Neuronal stem cell (in vitro differentiated cells): ENCODE results near the gene SYNGR3.

Source experiments
- DNase-seq: peaks from one replicate; pipeline ENCODE4 v3.0.0-alpha.2; 2013; ENCODE audit warnings: low spot score
- H2AFZ ChIP-seq: one replicate; pipeline ENCODE4 v1.6.1; 2013; ENCODE audit warnings: mild to moderate bottlenecking, low read length, inconsistent platforms
- H2AK5ac ChIP-seq: 2 replicates; pipeline ENCODE4 v1.6.1; 2013; ENCODE audit warnings: low read depth, mild to moderate bottlenecking, inconsistent platforms, low read length, moderate library complexity, mixed read lengths
- H2BK120ac ChIP-seq: 2 replicates; pipeline ENCODE4 v1.6.1; 2013; ENCODE audit warnings: low read depth, mild to moderate bottlenecking, inconsistent platforms, low read length, moderate library complexity, mixed read lengths
- H2BK12ac ChIP-seq: one replicate; pipeline ENCODE4 v1.6.1; 2013; ENCODE audit warnings: low read length, inconsistent platforms
- H2BK15ac ChIP-seq: 2 replicates; pipeline ENCODE4 v1.6.1; 2013; ENCODE audit warnings: mild to moderate bottlenecking, low read length, inconsistent platforms, mixed read lengths
- H2BK5ac ChIP-seq: one replicate; pipeline ENCODE4 v1.6.1; 2013; ENCODE audit warnings: inconsistent platforms, mild to moderate bottlenecking, low read length, moderate library complexity
- H3K14ac ChIP-seq: one replicate; pipeline ENCODE4 v1.6.1; 2013; ENCODE audit warnings: low read length, inconsistent platforms
- H3K18ac ChIP-seq: 2 replicates; pipeline ENCODE4 v1.6.1; 2013; ENCODE audit warnings: low read length, inconsistent platforms
- H3K23ac ChIP-seq: 2 replicates; pipeline ENCODE4 v1.6.1; 2013; ENCODE audit warnings: low read depth, mild to moderate bottlenecking, mixed read lengths, low read length, inconsistent platforms; ENCODE audit not compliant: poor library complexity
- H3K27ac ChIP-seq: replicated peaks from 3 replicates; pipeline ENCODE4 v1.5.1; 2013; ENCODE audit warnings: low read length, inconsistent platforms
- H3K27me3 ChIP-seq, 3 experiments: 2 replicates each; pipeline ENCODE4 v1.6.1; 2013; ENCODE audit warnings: low read length in 3 of 3, mild to moderate bottlenecking in 2 of 3, inconsistent platforms in 1 of 3, low read depth in 1 of 3, mixed read lengths in 1 of 3, moderate library complexity in 1 of 3; ENCODE audit not compliant: control insufficient read depth in 3 of 3, insufficient read depth in 3 of 3
- H3K36me3 ChIP-seq, 2 donors: replicated peaks in 1 of 2; 2 replicates each; pipeline ENCODE4 v1.6.1; 2013; ENCODE audit warnings: low read length in 2 of 2; ENCODE audit not compliant: control insufficient read depth in 2 of 2, insufficient read depth in 2 of 2
- H3K4ac ChIP-seq: 2 replicates; pipeline ENCODE4 v1.6.1; 2013; ENCODE audit warnings: inconsistent platforms, mild to moderate bottlenecking, low read length, moderate library complexity
- H3K4me1 ChIP-seq, 2 donors: 1 replicate in 1 of 2; 2 replicates in 1 of 2; pipeline ENCODE4 v1.6.1; 2013; ENCODE audit warnings: low read length in 2 of 2, low read depth in 1 of 2; ENCODE audit not compliant: control insufficient read depth in 2 of 2, insufficient read depth in 1 of 2
- H3K4me2 ChIP-seq: one replicate; pipeline ENCODE4 v1.6.1; 2013; ENCODE audit warnings: mild to moderate bottlenecking, low read length, inconsistent platforms; ENCODE audit not compliant: insufficient read depth, poor library complexity, severe bottlenecking
- H3K4me3 ChIP-seq, 2 donors: 2 replicates each; pipeline ENCODE4 v1.5.1; 2013; ENCODE audit warnings: low read length in 2 of 2, mild to moderate bottlenecking in 2 of 2, inconsistent platforms in 1 of 2, moderate library complexity in 1 of 2
- H3K79me1 ChIP-seq: one replicate; pipeline ENCODE4 v1.6.1; 2013; ENCODE audit warnings: low read depth, mild to moderate bottlenecking, inconsistent platforms, low read length, moderate library complexity
- H3K9ac ChIP-seq: one replicate; pipeline ENCODE4 v1.6.1; 2013; ENCODE audit warnings: mild to moderate bottlenecking, low read depth, low read length, inconsistent platforms; ENCODE audit not compliant: poor library complexity
- H3K9me3 ChIP-seq, 2 donors: replicated peaks in 1 of 2; 2 replicates each; pipeline versions ENCODE3 to v1.6.1; 2013; ENCODE audit warnings: low read length in 2 of 2, mild to moderate bottlenecking in 2 of 2, inconsistent platforms in 1 of 2, low read depth in 1 of 2, mixed read lengths in 1 of 2, moderate library complexity in 1 of 2; ENCODE audit not compliant: control insufficient read depth in 2 of 2, insufficient read depth in 1 of 2
- H4K8ac ChIP-seq: one replicate; pipeline ENCODE4 v1.6.1; 2013; ENCODE audit warnings: low read depth, mild to moderate bottlenecking, inconsistent platforms, low read length, moderate library complexity
- H4K91ac ChIP-seq: one replicate; pipeline ENCODE4 v1.6.1; 2013; ENCODE audit warnings: low read length, low read depth, mild to moderate bottlenecking, inconsistent platforms; ENCODE audit not compliant: poor library complexity
- WGBS, 2 donors: extraction: QIAGEN DNeasy Blood & Tissue Kit; methylation state at CpG; one replicate each; pipeline ENCODE4 v1.1.7; 2013; ENCODE audit warnings: missing lambda C conversion rate in 2 of 2, mixed read lengths in 1 of 2; ENCODE audit not compliant: insufficient read length in 2 of 2, insufficient replicate concordance in 1 of 2; ENCODE audit errors: extremely low coverage in 2 of 2; 5-methylcytosine and 5-hydroxymethylcytosine counted together

Gene SYNGR3

DNA sequence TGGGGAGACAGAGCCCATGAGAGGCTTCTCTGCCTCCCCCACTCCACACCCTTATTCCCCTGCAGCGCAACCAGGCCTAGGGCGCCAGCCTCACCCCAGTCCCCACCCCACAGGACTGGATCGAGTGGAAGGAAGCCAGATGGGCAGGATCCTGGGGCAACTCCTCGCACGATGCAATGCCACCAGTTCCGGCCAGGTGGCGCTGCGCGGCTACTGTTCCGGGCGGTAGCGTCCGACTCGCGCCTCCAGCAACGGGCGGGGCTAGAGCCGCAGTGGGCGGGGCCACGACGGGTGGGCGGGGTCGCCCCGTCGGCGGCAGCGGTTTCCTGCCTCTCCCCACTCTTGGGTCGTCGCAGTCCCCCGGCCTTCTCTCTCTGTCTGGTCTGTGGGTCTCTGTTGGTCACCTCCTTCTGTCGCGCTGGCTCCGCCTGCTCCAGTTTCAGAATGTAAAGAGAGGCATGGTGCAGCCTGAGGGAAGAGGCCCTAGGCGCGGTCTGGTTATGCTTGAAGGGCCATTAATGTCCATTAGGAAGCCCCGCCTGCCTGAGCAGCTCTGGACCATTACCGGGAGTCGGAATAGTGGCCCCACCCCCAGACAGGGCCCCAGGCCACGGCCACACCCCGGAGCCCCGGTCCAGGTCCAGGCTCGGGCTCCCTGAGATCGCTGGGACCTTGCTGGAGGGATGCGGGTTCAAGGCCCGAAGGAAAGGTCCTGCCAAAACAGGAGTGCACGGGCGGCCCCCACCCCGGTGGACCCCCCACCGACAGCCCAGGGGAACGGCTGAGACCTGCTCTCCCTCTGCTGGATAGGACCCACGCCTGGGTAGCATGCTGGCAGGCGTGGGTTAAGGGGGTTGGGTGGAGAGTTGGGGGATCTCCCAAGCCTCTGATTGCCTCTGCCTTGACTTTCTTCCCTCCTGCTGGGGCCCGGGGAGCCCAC is 33.6 kb downstream of the SYNGR3 start:
- Histone ChIP-seq H3K4ac (peak overlapping the region; percentile 8), H4K91ac (no peak overlapping the region), H2BK5ac (peak overlapping the region; percentile 53), H2AK5ac (peak overlapping the region; percentile 97), H3K4me2 (peak overlapping the region; percentile 80), H2AFZ (peak overlapping the region; percentile 93), H3K23ac (peak overlapping the region; percentile 89), H3K9me3 (peaks cover 4 to 5% of the 10 kb centered on the region in 2 donors), H3K9ac (peak overlapping the region; percentile 63), H2BK15ac (peak overlapping the region; percentile 95), H3K27me3 (peaks cover 22 to 67% (median 62%) of the 10 kb centered on the region in 3 experiments), H2BK120ac (peak overlapping the region; percentile 83), H2BK12ac (no peak overlapping the region), H3K4me1 (peaks cover 11 to 17% of the 10 kb centered on the region in 2 donors), H3K79me1 (no peaks in the 10 kb centered on the region), H3K18ac (peak overlapping the region; percentile 94), H3K27ac (no peak overlapping the region), H4K8ac (no peak overlapping the region), H3K4me3 (peak overlapping the region; percentile 34 to 66), H3K36me3 (no peaks in the 10 kb centered on the region), H3K14ac (peak overlapping the region; percentile 90)
- DNase-seq, result peak; percentile 92
- WGBS, 2 donors, result no CpG with 5 or more reads among the region's 53 CpGs

DNA sequence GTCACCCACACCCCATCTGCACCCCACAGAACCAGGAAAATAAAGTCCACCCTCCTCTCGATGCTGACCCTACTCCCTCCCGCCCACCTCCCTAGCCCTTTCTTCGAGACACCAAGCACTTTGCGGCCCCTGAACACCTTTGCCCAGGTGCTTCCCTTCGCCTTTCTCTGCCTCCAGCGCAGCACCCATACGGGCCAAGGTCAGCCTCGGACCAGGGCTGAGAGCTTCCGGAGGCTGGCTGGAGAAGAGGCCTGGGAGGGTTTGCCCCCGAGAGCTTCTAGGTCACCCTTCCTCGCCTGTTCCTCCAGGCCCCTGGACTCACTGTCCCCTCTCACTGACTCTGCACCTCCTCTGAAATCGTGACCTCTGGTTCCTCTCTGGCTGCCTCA is 34.3 kb downstream of the SYNGR3 start:
- no CpG with 5 or more reads among the region's 12 CpGs for WGBS, 2 donors
- H2AK5ac ChIP-seq, result peak overlapping the region; percentile 97
- H3K23ac ChIP-seq, result peak overlapping the region; percentile 89

DNA sequence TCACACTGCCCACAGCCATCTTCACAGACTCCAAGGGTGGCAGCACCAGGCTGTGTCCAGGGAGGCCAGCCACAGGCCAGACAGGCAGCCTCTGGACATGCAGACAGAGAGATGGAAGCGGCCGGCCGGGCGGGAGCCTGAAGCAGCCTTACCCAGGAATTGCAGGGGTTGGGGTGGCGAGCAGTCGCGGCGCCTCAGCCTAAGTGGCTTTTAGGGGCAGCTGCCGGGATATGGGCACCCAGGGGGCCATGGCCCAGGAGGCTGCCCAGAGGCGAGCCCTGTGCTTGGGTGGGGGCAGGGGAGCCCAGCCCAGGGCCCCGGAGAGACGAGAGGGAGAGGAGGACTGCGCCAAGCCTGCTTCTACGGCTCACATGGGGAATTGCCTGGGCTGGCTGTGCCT is 35.5 kb downstream of the SYNGR3 start:
- peak overlapping the region; percentile 21 for H3K9ac ChIP-seq
- peak overlapping the region; percentile 47 for H2BK120ac ChIP-seq
- peaks cover 8 to 52% (median 51%) of the 10 kb centered on the region in 3 experiments for H3K27me3 ChIP-seq
- no peak overlapping the region for H3K4me3 ChIP-seq
- H3K79me1 ChIP-seq, result peaks cover 4% of the 10 kb centered on the region
- no peak overlapping the region for H3K27ac ChIP-seq
- H2BK15ac ChIP-seq, result peak overlapping the region; percentile 79
- no peak overlapping the region for H3K14ac ChIP-seq
- no peak overlapping the region for H4K8ac ChIP-seq
- H3K36me3 ChIP-seq, result no peaks in the 10 kb centered on the region
- H3K18ac ChIP-seq, result peak overlapping the region; percentile 71
- WGBS, 2 donors, result no CpG with 5 or more reads among the region's 14 CpGs
- H2BK12ac ChIP-seq, result peak overlapping the region; percentile 90
- H3K4me1 ChIP-seq, result peaks cover 11 to 16% of the 10 kb centered on the region in 2 donors
- no peak overlapping the region for H3K4me2 ChIP-seq
- H3K23ac ChIP-seq, result peak overlapping the region; percentile 55
- H3K9me3 ChIP-seq, result peaks cover 4 to 5% of the 10 kb centered on the region in 2 donors
- H2BK5ac ChIP-seq, result no peak overlapping the region
- peak overlapping the region; percentile 3 for H2AFZ ChIP-seq
- peak overlapping the region; percentile 90 for H2AK5ac ChIP-seq
- H3K4ac ChIP-seq, result peak overlapping the region; percentile 37
- no peak for DNase-seq
- no peak overlapping the region for H4K91ac ChIP-seq

More for the DNA sequence above, 34.3 kb downstream of the SYNGR3 start:
- DNase-seq, result no peak
- Histone ChIP-seq H3K4ac (peak overlapping the region; percentile 8), H4K91ac (no peak overlapping the region), H3K79me1 (peaks cover 4% of the 10 kb centered on the region), H3K36me3 (no peaks in the 10 kb centered on the region), H2BK12ac (no peak overlapping the region), H3K4me2 (no peak overlapping the region), H3K9me3 (peaks cover 4 to 5% of the 10 kb centered on the region in 2 donors), H3K18ac (peak overlapping the region; percentile 94), H2BK120ac (peak overlapping the region; percentile 83), H2BK5ac (peak overlapping the region; percentile 42), H3K27me3 (peaks cover 20 to 65% (median 64%) of the 10 kb centered on the region in 3 experiments), H4K8ac (no peak overlapping the region), H2BK15ac (peak overlapping the region; percentile 95), H2AFZ (peak overlapping the region; percentile 93), H3K27ac (no peak overlapping the region), H3K14ac (no peak overlapping the region), H3K9ac (no peak overlapping the region), H3K4me3 (no peak overlapping the region), H3K4me1 (peaks cover 11 to 17% of the 10 kb centered on the region in 2 donors)

DNA sequence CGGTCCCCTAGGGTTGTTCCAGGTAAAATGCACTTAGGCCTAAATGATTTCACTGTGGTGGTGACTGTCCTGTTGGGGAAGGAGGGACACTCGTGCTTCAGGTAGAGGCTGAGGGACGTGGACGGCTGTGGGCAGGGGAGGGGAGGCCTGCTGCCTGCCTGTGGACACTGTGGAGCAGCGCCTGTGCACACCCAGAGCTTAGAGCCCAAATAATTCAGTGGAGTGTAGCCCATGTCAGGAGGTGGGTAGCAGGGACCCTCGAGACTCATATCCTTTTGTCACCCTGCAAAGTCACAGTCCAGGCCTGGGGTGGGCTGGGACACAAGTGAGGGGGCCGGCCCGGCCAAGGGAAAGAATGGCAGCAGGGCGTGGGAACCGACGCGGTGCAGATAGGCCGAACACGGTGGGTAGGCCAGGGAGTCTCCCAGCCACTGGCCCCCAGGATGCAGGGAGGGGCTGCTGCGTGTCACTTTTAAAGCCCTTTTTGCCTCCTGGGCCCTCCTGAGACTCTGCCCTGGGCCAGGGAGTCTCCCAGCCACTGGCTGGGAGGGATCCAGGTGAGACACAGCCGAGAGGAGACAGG is 36.2 kb downstream of the SYNGR3 start:
- Histone ChIP-seq H2BK120ac (peak overlapping the region; percentile 47), H2AK5ac (peak overlapping the region; percentile 90), H2BK5ac (no peak overlapping the region), H3K9me3 (peaks cover 4 to 5% of the 10 kb centered on the region in 2 donors), H3K18ac (peak overlapping the region; percentile 50), H3K9ac (peak overlapping the region; percentile 32), H2BK15ac (peak overlapping the region; percentile 79), H3K27me3 (peaks cover 3 to 45% (median 44%) of the 10 kb centered on the region in 3 experiments), H3K4me1 (peaks cover 7 to 16% of the 10 kb centered on the region in 2 donors), H3K14ac (no peak overlapping the region), H4K8ac (no peak overlapping the region), H3K4ac (no peak overlapping the region), H3K4me3 (peak overlapping the region in 1 of 2 donors; percentile 27), H3K36me3 (no peaks in the 10 kb centered on the region), H3K23ac (peak overlapping the region; percentile 55), H3K4me2 (no peak overlapping the region), H4K91ac (no peak overlapping the region), H3K79me1 (peaks cover 4% of the 10 kb centered on the region), H2BK12ac (peak overlapping the region; percentile 46), H2AFZ (peak overlapping the region; percentile 59), H3K27ac (no peak overlapping the region)
- no CpG with 5 or more reads among the region's 16 CpGs for WGBS, 2 donors
- no peak for DNase-seq
